ENCODE results near the gene SIGLEC1. TPM values are rescaled to one million over a fixed set of nuclear protein-coding genes. Genes with fewer than 3 reads are reported as not detected.

SIGLEC1 gene
- total and polyA plus RNA-seq, 2 donors (not counting 3 experiments of a cell fraction or from before 2014, with no cell fraction given) = not detected

GRCh38 chr20:3698591-3699001 is 13.8 kb downstream of the SIGLEC1 start:
- Histone ChIP-seq H3K9me1 (replicated peaks; ENCODE audit: control insufficient read depth, extremely low read depth, insufficient read depth, low read length) (no peaks in the 10 kb centered on the region), H3K4me1 (ENCODE audit: control insufficient read depth, extremely low read depth, insufficient read depth, low read length) (no peaks in the 10 kb centered on the region), H3K27me3 (ENCODE audit: control insufficient read depth in 2 of 2, insufficient read depth in 2 of 2, low read length in 2 of 2) (no peaks in the 10 kb centered on the region), H3K79me2 (ENCODE audit: control insufficient read depth, insufficient read depth, low read length) (no peaks in the 10 kb centered on the region), H3K9ac (replicated peaks; ENCODE audit: extremely low read depth, insufficient read depth, low read length) (no peak overlapping the region), H2AFZ (ENCODE audit: low read depth, low read length) (no peak overlapping the region), H3K27ac (ENCODE audit: insufficient read depth, low read depth, low read length) (no peak overlapping the region), H3K9me3 (replicated peaks; ENCODE audit: control insufficient read depth, insufficient read depth, low read length) (no peaks in the 10 kb centered on the region), H3K4me2 (ENCODE audit: insufficient read depth, low read length) (no peak overlapping the region), H3K36me3 (ENCODE audit: control insufficient read depth in 2 of 2, extremely low read depth in 1 of 2, insufficient read depth in 2 of 2, low read length in 2 of 2) (no peaks in the 10 kb centered on the region), H4K20me1 (replicated peaks; ENCODE audit: control insufficient read depth, extremely low read depth, insufficient read depth, low read length) (no peaks in the 10 kb centered on the region), H3K4me3 (replicated peaks in 1 of 3; ENCODE audit: insufficient read depth in 1 of 3, low read depth in 1 of 3, low read length in 3 of 3) (no peak overlapping the region)
- dilution Hi-C loops (cut with MboI; ENCODE audit: extremely low pct_ligation_motif_present, low sequenced_read_pairs) = no loop called here
- intact Hi-C loops (cut with micrococcal nuclease) = no loop called here
- no peak for FAIRE-seq
- ChIA-PET POLR2A (no interaction called here), CTCF (interaction anchor here (0.9 to 12.6 kb wide), 6 partner anchors 11 to 136 kb away, joined by 3 to 112 read pairs (median 13); partner anchors contain the start of gene ADAM33)
- no TSS peak for BruUV-seq (replicated peaks)
- TF ChIP-seq POLR2AphosphoS5 (IDR thresholded peaks at IDR 0.05; ENCODE audit: insufficient read depth, low read depth, low read length) = no peak
- no peak for TF ChIP-seq JUN (IDR thresholded peaks at IDR 0.05; ENCODE audit: borderline replicate concordance, insufficient read depth, insufficient read length, low read depth)
- no peak for TF ChIP-seq CTCF (IDR thresholded peaks at IDR 0.05; ENCODE audit: extremely low read depth in 1 of 2, insufficient read depth in 1 of 2, low read depth in 1 of 2, low read length in 2 of 2)
- TF ChIP-seq EZH2 (IDR thresholded peaks at IDR 0.05; ENCODE audit: borderline replicate concordance, low read depth, low read length, severe bottlenecking) = no peak
- TF ChIP-seq FOS (IDR thresholded peaks at IDR 0.05; ENCODE audit: borderline replicate concordance, insufficient read depth, low read length) = no peak
- no peak for DNase-seq (ENCODE audit: low read depth, low spot score)
